AML-193 (cell line): ENCODE measurements around the gene ZIK1.
A peak's percentile ranks its signal among the peaks of the same experiment; 100 is the strongest.

Experiments
- DNase-seq, 2 experiments: peaks; one replicate each; lab custom pipeline; 2025; lab: John Stamatoyannopoulos, UW

ZIK1 gene

GRCh38 chr19:57611113-57611512 lies 27.2 kb downstream of the ZIK1 start:
- DNase-seq = no peak

GRCh38 chr19:57613941-57614743 lies 30.2 kb downstream of the ZIK1 start, which contains the start of gene ZNF134:
Gene ZNF134 (plus strand): TSS chr19:57614242. CDS start chr19:57619469, 5,227 bp downstream.
- no peak for DNase-seq

GRCh38 chr19:57615346-57615745 lies 31.4 kb downstream of the ZIK1 start:
- DNase-seq = no peak

GRCh38 chr19:57620673-57621348 lies 36.9 kb downstream of the ZIK1 start:
- no peak for DNase-seq

GRCh38 chr19:57623091-57623490 lies 39.1 kb downstream of the ZIK1 start:
- DNase-seq = no peak

- DNase-seq = peak; percentile 88 to 90
These were observed 49.3 kb downstream of the ZIK1 start, which contains the start of gene ZNF211 for GRCh38 chr19:57632987-57633831. Gene ZNF211 (plus strand): TSS chr19:57633168. CDS start chr19:57633347, 179 bp downstream.

GRCh38 chr19:57633832-57634131 lies 49.8 kb downstream of the ZIK1 start:
- no peak for DNase-seq

- no peak for DNase-seq
These were observed 53.4 kb downstream of the ZIK1 start for GRCh38 chr19:57637379-57637778.

GRCh38 chr19:57641715-57642234 lies 57.8 kb downstream of the ZIK1 start:
- DNase-seq = no peak

- no peak for DNase-seq
These were observed 58.6 kb downstream of the ZIK1 start for GRCh38 chr19:57642396-57643046.
